IPS-NIHi7 (cell line): ENCODE results near the gene PSME4.
"Not testable (repeated sequence)": the region's sequence is repeated elsewhere in the genome, so short reads cannot be mapped to it uniquely, and the experiment has no call there.

Source experiments
- DNase-seq: peaks from one replicate; pipeline ENCODE4 v3.0.0; 2012; ENCODE audit warnings: mixed read lengths; ENCODE audit errors: extremely low spot score

Gene PSME4

GRCh38 chr2:53886406-53887280 lies 84.2 kb downstream of the PSME4 start:
- no peak for DNase-seq

GRCh38 chr2:53884883-53885282 lies 85.9 kb downstream of the PSME4 start:
- DNase-seq: no peak

GRCh38 chr2:53881986-53882385 lies 88.8 kb downstream of the PSME4 start:
- DNase-seq: no peak

GRCh38 chr2:53881360-53881759 lies 89.4 kb downstream of the PSME4 start:
- DNase-seq: no peak

- DNase-seq: no peak
These were observed 90.0 kb downstream of the PSME4 start for GRCh38 chr2:53880756-53881155.

- no peak for DNase-seq
These were observed 93.2 kb downstream of the PSME4 start for GRCh38 chr2:53877556-53877955.

GRCh38 chr2:53877112-53877511 lies 93.7 kb downstream of the PSME4 start:
- DNase-seq: no peak

- no peak for DNase-seq
These were observed 96.3 kb downstream of the PSME4 start for GRCh38 chr2:53874401-53874950.

- no peak for DNase-seq
These were observed 103.0 kb downstream of the PSME4 start for GRCh38 chr2:53867773-53868172.

- no peak for DNase-seq
These were observed 103.6 kb downstream of the PSME4 start for GRCh38 chr2:53867169-53867568.

- DNase-seq: no peak
These were observed 104.8 kb downstream of the PSME4 start for GRCh38 chr2:53865962-53866361.

GRCh38 chr2:53865264-53865663 lies 105.5 kb downstream of the PSME4 start:
- DNase-seq: no peak

- no peak for DNase-seq
These were observed 107.1 kb downstream of the PSME4 start for GRCh38 chr2:53863538-53864227.

GRCh38 chr2:53861824-53862223 lies 109.0 kb downstream of the PSME4 start:
- no peak for DNase-seq

- DNase-seq: peak; percentile 63
These were observed 111.3 kb downstream of the PSME4 start, which contains the start of gene GPR75 for GRCh38 chr2:53859206-53860181. Gene GPR75 (minus strand): TSS chr2:53859967. CDS start chr2:53854756, 5,211 bp downstream.

GRCh38 chr2:53856272-53856671 lies 114.5 kb downstream of the PSME4 start:
- DNase-seq: peak; percentile 14

GRCh38 chr2:53854678-53855077 lies 116.1 kb downstream of the PSME4 start:
- no peak for DNase-seq

- DNase-seq: no peak
These were observed 118.3 kb downstream of the PSME4 start for GRCh38 chr2:53852532-53852931.

- DNase-seq: not testable (repeated sequence)
These were observed 119.6 kb downstream of the PSME4 start for GRCh38 chr2:53851052-53851757.

- no peak for DNase-seq
These were observed 122.7 kb downstream of the PSME4 start for GRCh38 chr2:53848062-53848461.

GRCh38 chr2:53843595-53843994 lies 127.2 kb downstream of the PSME4 start:
- DNase-seq: no peak
